ENCODE measurements around the gene ATP11B. TPM values are rescaled to one million over a fixed set of nuclear protein-coding genes. Genes with fewer than 3 reads are reported as not detected.

The ATP11B gene
- total RNA-seq (2021; fragmentation: NEBNext Ultra II Directional; extraction: Animal tissue kit (Norgen Biotek cat#: 25700)) = 10 to 100 TPM; 43.9 to 60.5 (median 51.5) TPM
- long read RNA-seq, partial matches to known transcripts = 3 of 10 reads
- long read RNA-seq, other reads (novel, unspliced or antisense) = 7 of 10 reads

- Mint-ChIP-seq H3K27me3 (ENCODE audit: insufficient read depth) (no peaks in the 10 kb centered on the region), H3K27ac (peak within 1 kb of the TSS; percentile 95), H3K4me1 (ENCODE audit: low read depth) (peaks cover 29% of the 10 kb centered on the region), H3K9me3 (no peaks in the 10 kb centered on the region), H3K36me3 (ENCODE audit: low read depth) (0 out of 2 replicates have a peak, but pooled peaks cover 3% of the 10 kb centered on the region), H3K4me3 (peak within 1 kb of the TSS; percentile 97)
- no peak for TF ChIP-seq CTCF (IDR thresholded peaks at IDR 0.05)
- peak; percentile 12 for DNase-seq
Observed at GRCh38 chr3:182792901-182793662, at the start of gene ATP11B. TSS of gene ATP11B (plus strand) at chr3:182793504. CDS start at chr3:182793760, 256 bp downstream.

GRCh38 chr3:182746959-182747358 lies 46.3 kb upstream of the ATP11B start:
- Mint-ChIP-seq H3K36me3 (ENCODE audit: low read depth) (no peaks in the 10 kb centered on the region; the same call in 1 of the 2 replicates), H3K27ac (no peak overlapping the region), H3K9me3 (no peaks in the 10 kb centered on the region), H3K4me1 (ENCODE audit: low read depth) (peaks cover 6% of the 10 kb centered on the region; the same call in 1 of the 2 replicates), H3K27me3 (ENCODE audit: insufficient read depth) (peaks cover 9% of the 10 kb centered on the region; the same call in 1 of the 2 replicates), H3K4me3 (no peak overlapping the region)
- TF ChIP-seq CTCF (IDR thresholded peaks at IDR 0.05) = no peak
- no peak for DNase-seq

GRCh38 chr3:182755308-182755707 lies 38.0 kb upstream of the ATP11B start:
- TF ChIP-seq CTCF (IDR thresholded peaks at IDR 0.05) = no peak
- peaks cover 14% of the 10 kb centered on the region; the same call in 1 of the 2 replicates for H3K27me3 Mint-ChIP-seq (ENCODE audit: insufficient read depth)
- peak overlapping the region; percentile 16; the same call in 1 of the 2 replicates for H3K4me3 Mint-ChIP-seq
- no peaks in the 10 kb centered on the region; the same call in 1 of the 2 replicates for H3K36me3 Mint-ChIP-seq (ENCODE audit: low read depth)
- peaks cover 27% of the 10 kb centered on the region for H3K4me1 Mint-ChIP-seq (ENCODE audit: low read depth)
- no peaks in the 10 kb centered on the region for H3K9me3 Mint-ChIP-seq
- DNase-seq = no peak
- H3K27ac Mint-ChIP-seq = no peak overlapping the region

GRCh38 chr3:182755712-182756111 lies 37.6 kb upstream of the ATP11B start:
- peaks cover 14% of the 10 kb centered on the region; the same call in 1 of the 2 replicates for H3K27me3 Mint-ChIP-seq (ENCODE audit: insufficient read depth)
- peaks cover 27% of the 10 kb centered on the region for H3K4me1 Mint-ChIP-seq (ENCODE audit: low read depth)
- H3K27ac Mint-ChIP-seq = no peak overlapping the region
- H3K36me3 Mint-ChIP-seq (ENCODE audit: low read depth) = no peaks in the 10 kb centered on the region; the same call in 1 of the 2 replicates
- no peaks in the 10 kb centered on the region for H3K9me3 Mint-ChIP-seq
- no peak for DNase-seq
- no peak for TF ChIP-seq CTCF (IDR thresholded peaks at IDR 0.05)
- 0 out of 2 replicates have a peak overlapping the region, but pooled peaks have one; percentile 16 for H3K4me3 Mint-ChIP-seq

GRCh38 chr3:182760576-182761164 lies 32.6 kb upstream of the ATP11B start:
- H3K9me3 Mint-ChIP-seq = no peaks in the 10 kb centered on the region
- TF ChIP-seq CTCF (IDR thresholded peaks at IDR 0.05) = no peak
- no peak for DNase-seq
- no peak overlapping the region for H3K4me3 Mint-ChIP-seq
- no peak overlapping the region for H3K27ac Mint-ChIP-seq
- H3K4me1 Mint-ChIP-seq (ENCODE audit: low read depth) = peaks cover 3% of the 10 kb centered on the region
- no peaks in the 10 kb centered on the region for H3K36me3 Mint-ChIP-seq (ENCODE audit: low read depth)
- peaks cover 25% of the 10 kb centered on the region for H3K27me3 Mint-ChIP-seq (ENCODE audit: insufficient read depth)

All from HFFc6 (cell line).